NB4 (cell line): ENCODE results near the gene DNMT3A.
"Not testable (repeated sequence)": the region's sequence is repeated elsewhere in the genome, so short reads cannot be mapped to it uniquely, and the experiment has no call there.

Experiments
- DNase-seq: peaks from one replicate; pipeline ENCODE4 v3.0.0; 2010; ENCODE audit warnings: low read depth
- H3K4me3 ChIP-seq: one replicate; pipeline ENCODE4 v1.5.1; 2011; ENCODE audit warnings: mild to moderate bottlenecking, low read depth, low read length, moderate library complexity
- CTCF ChIP-seq: IDR thresholded peaks from one replicate; pipeline ENCODE4 v1.5.1; 2012; ENCODE audit warnings: low read depth, low read length
- MYC ChIP-seq: IDR thresholded peaks from 2 replicates; pipeline ENCODE4 v1.6.1; 2011; ENCODE audit warnings: low read depth, low read length
- POLR2A ChIP-seq: IDR thresholded peaks from 2 replicates; pipeline ENCODE4 v1.6.1; 2011; ENCODE audit warnings: mild to moderate bottlenecking; ENCODE audit not compliant: insufficient read length; ENCODE audit errors: extremely low read depth
- TF ChIP-seq, protein P1 (sequence below): IDR thresholded peaks from 2 replicates; pipeline ENCODE4 v1.6.1; 2011; ENCODE audit warnings: low read depth, low read length

The DNMT3A gene

GRCh38 chr2:25219621-25220020, 122.1 kb downstream of the DNMT3A start:
- no peak overlapping the region for H3K4me3 ChIP-seq
- TF ChIP-seq POLR2A = no peak
- TF ChIP-seq MYC = no peak
- no peak for TF ChIP-seq CTCF
- TF ChIP-seq, protein P1, sequence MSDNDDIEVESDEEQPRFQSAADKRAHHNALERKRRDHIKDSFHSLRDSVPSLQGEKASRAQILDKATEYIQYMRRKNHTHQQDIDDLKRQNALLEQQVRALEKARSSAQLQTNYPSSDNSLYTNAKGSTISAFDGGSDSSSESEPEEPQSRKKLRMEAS = no peak

DNA sequence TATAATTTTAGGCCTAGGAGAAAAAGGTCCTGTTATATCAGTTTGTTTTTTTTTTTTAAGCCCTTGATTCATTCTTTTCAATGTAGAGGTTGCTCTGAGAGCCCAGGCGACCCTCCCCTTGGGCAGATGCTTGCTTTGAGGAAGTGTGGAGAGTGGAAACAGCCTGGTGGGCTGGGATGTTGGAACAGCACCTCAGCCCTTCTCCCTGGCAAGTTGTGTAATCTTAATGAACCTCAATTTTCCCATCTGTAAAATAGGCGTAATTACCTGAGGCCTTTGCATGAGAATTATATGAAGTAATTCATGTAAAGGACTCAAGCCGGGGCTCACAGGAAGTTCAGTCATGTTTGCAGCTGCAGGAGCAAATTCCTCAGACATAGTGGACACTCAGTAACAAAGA, 123.6 kb downstream of the DNMT3A start:
- H3K4me3 ChIP-seq = no peak overlapping the region
- TF ChIP-seq CTCF (no peak), MYC (no peak), POLR2A (no peak)
- DNase-seq = no peak

More at GRCh38 chr2:25219621-25220020, 122.1 kb downstream of the DNMT3A start:
- DNase-seq = no peak

GRCh38 chr2:25215948-25216679, 125.6 kb downstream of the DNMT3A start:
- DNase-seq = peak; percentile 65
- TF ChIP-seq, protein P1 = no peak
- TF ChIP-seq CTCF (no peak), POLR2A (no peak)
- H3K4me3 ChIP-seq = peak overlapping the region; percentile 36

GRCh38 chr2:25215232-25215631, 126.5 kb downstream of the DNMT3A start:
- TF ChIP-seq CTCF (no peak), POLR2A (no peak), MYC (no peak)
- TF ChIP-seq, protein P1 = no peak

GRCh38 chr2:25213229-25213628, 128.5 kb downstream of the DNMT3A start:
- no peak overlapping the region for H3K4me3 ChIP-seq
- TF ChIP-seq MYC (no peak), POLR2A (no peak), CTCF (no peak)
- TF ChIP-seq, protein P1 = no peak
- no peak for DNase-seq

More at GRCh38 chr2:25215232-25215631, 126.5 kb downstream of the DNMT3A start:
- DNase-seq = no peak
- H3K4me3 ChIP-seq = no peak overlapping the region

DNA sequence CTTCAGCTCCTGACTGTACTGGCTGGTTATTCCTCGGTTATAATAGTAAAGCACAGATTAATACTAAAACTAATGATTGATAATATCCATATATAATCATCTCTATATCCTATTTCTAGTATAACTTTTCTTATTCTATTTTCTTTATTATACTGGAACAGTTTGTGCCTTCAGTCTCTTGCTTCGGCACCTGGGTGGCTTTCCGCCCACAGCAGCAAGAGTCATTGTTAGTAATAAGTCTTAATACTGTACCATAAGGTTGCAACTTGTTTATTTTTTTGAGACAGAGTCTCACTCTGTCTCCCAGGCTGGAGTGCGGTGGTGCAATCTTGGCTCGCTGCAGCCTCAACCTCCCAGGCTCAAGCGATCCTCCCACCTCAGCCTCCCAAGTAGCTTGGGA, 130.8 kb downstream of the DNMT3A start:
- DNase-seq, H3K4me3 ChIP-seq: not testable (repeated sequence)
